Loucy (cell line): ENCODE data around the gene LIN28A.

ENCODE experiments used
- H2AFZ ChIP-seq: fragments of 200-600 bp; sonication (generic); 2 replicates; pipeline ENCODE4 v1.6.0; 2016; ENCODE audit warnings: antibody characterized with exemption, mild to moderate bottlenecking, low read length, moderate library complexity
- H3F3A ChIP-seq: fragments of 200-600 bp; 2 replicates; pipeline ENCODE4 v1.6.0; 2016; ENCODE audit warnings: antibody characterized with exemption, low read depth, mild to moderate bottlenecking
- H3K27me3 ChIP-seq: fragments of 200-600 bp; sonication (generic); 2 replicates; pipeline ENCODE4 v1.6.1; 2014; ENCODE audit warnings: low read length, mild to moderate bottlenecking; ENCODE audit not compliant: insufficient read depth, poor library complexity, severe bottlenecking
- H3K36me3 ChIP-seq: fragments of 200-600 bp; sonication (generic); 2 replicates; pipeline ENCODE4 v1.6.1; 2016; ENCODE audit warnings: low read length; ENCODE audit not compliant: insufficient read depth
- H3K4me1 ChIP-seq: fragments of 200-600 bp; sonication (generic); 2 replicates; pipeline ENCODE4 v1.5.1; 2014; ENCODE audit warnings: low read length, mild to moderate bottlenecking; ENCODE audit not compliant: insufficient read depth, poor library complexity, severe bottlenecking
- H3K4me2 ChIP-seq: fragments of 200-600 bp; sonication (generic); 2 replicates; pipeline ENCODE4 v1.6.0; 2014; ENCODE audit warnings: antibody characterized with exemption, low read length, low read depth, mild to moderate bottlenecking; ENCODE audit not compliant: poor library complexity, severe bottlenecking
- H3K4me3 ChIP-seq: fragments of 200-600 bp; sonication (generic); 2 replicates; pipeline ENCODE4 v1.5.1; 2014; ENCODE audit warnings: low read length, mild to moderate bottlenecking, mixed read lengths; ENCODE audit not compliant: poor library complexity, severe bottlenecking
- H3K79me2 ChIP-seq: fragments of 200-600 bp; sonication (generic); 2 replicates; pipeline ENCODE4 v1.6.1; 2014; ENCODE audit warnings: low read length; ENCODE audit not compliant: insufficient read depth
- H3K9ac ChIP-seq: fragments of 200-600 bp; sonication (generic); 2 replicates; pipeline ENCODE4 v1.6.0; 2014; ENCODE audit warnings: mild to moderate bottlenecking, low read depth, low read length, moderate library complexity; ENCODE audit not compliant: poor library complexity, severe bottlenecking
- H3K9me2 ChIP-seq: fragments of 200-600 bp; sonication (generic); replicated peaks from 2 replicates; pipeline ENCODE4 v1.6.1; 2016; ENCODE audit warnings: low read depth, low read length, mixed read lengths
- H3K9me3 ChIP-seq: fragments of 200-600 bp; sonication (generic); 2 replicates; pipeline ENCODE4 v1.6.1; 2014; ENCODE audit warnings: mild to moderate bottlenecking, antibody characterized with exemption, low read length, low read depth; ENCODE audit not compliant: insufficient read depth
- H4K20me1 ChIP-seq: fragments of 200-600 bp; sonication (generic); 2 replicates; pipeline ENCODE4 v1.6.0; 2014; ENCODE audit warnings: antibody characterized with exemption, low read length, mild to moderate bottlenecking; ENCODE audit not compliant: insufficient read depth, poor library complexity, severe bottlenecking
- EZH2phosphoT487 ChIP-seq: fragments of 200-600 bp; IDR thresholded peaks from 2 replicates; pipeline ENCODE4 v1.6.1; 2018; ENCODE audit warnings: antibody characterized with exemption, mild to moderate bottlenecking, moderate library complexity, borderline replicate concordance
- TF ChIP-seq, protein P1 (sequence below): fragments of 200-600 bp; sonication (generic); conservative IDR thresholded peaks from 2 replicates; pipeline ENCODE4 v1.5.1; 2014; ENCODE audit warnings: mild to moderate bottlenecking, antibody characterized with exemption, low read length

The LIN28A gene

GRCh38 chr1:26470878-26471497, 60.4 kb downstream of the LIN28A start:
- peak overlapping the region; percentile 92 for H3K4me3 ChIP-seq
- H3F3A ChIP-seq = peaks cover 4% of the 10 kb centered on the region; the same call in 1 of the 2 replicates
- peaks cover 55% of the 10 kb centered on the region for H3K36me3 ChIP-seq
- H3K9me2 ChIP-seq = no peaks in the 10 kb centered on the region
- peak overlapping the region; percentile 91 for H3K4me2 ChIP-seq
- peaks cover 36% of the 10 kb centered on the region for H3K4me1 ChIP-seq
- TF ChIP-seq, protein P1, sequence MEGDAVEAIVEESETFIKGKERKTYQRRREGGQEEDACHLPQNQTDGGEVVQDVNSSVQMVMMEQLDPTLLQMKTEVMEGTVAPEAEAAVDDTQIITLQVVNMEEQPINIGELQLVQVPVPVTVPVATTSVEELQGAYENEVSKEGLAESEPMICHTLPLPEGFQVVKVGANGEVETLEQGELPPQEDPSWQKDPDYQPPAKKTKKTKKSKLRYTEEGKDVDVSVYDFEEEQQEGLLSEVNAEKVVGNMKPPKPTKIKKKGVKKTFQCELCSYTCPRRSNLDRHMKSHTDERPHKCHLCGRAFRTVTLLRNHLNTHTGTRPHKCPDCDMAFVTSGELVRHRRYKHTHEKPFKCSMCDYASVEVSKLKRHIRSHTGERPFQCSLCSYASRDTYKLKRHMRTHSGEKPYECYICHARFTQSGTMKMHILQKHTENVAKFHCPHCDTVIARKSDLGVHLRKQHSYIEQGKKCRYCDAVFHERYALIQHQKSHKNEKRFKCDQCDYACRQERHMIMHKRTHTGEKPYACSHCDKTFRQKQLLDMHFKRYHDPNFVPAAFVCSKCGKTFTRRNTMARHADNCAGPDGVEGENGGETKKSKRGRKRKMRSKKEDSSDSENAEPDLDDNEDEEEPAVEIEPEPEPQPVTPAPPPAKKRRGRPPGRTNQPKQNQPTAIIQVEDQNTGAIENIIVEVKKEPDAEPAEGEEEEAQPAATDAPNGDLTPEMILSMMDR = no peak
- TF ChIP-seq EZH2phosphoT487 = no peak
- H3K27me3 ChIP-seq = peaks cover 4% of the 10 kb centered on the region
- H3K9ac ChIP-seq = peak overlapping the region; percentile 100
- no peaks in the 10 kb centered on the region for H3K9me3 ChIP-seq
- no peak overlapping the region for H2AFZ ChIP-seq
- H3K79me2 ChIP-seq = peaks cover 41% of the 10 kb centered on the region
- H4K20me1 ChIP-seq = peaks cover 28% of the 10 kb centered on the region

DNA sequence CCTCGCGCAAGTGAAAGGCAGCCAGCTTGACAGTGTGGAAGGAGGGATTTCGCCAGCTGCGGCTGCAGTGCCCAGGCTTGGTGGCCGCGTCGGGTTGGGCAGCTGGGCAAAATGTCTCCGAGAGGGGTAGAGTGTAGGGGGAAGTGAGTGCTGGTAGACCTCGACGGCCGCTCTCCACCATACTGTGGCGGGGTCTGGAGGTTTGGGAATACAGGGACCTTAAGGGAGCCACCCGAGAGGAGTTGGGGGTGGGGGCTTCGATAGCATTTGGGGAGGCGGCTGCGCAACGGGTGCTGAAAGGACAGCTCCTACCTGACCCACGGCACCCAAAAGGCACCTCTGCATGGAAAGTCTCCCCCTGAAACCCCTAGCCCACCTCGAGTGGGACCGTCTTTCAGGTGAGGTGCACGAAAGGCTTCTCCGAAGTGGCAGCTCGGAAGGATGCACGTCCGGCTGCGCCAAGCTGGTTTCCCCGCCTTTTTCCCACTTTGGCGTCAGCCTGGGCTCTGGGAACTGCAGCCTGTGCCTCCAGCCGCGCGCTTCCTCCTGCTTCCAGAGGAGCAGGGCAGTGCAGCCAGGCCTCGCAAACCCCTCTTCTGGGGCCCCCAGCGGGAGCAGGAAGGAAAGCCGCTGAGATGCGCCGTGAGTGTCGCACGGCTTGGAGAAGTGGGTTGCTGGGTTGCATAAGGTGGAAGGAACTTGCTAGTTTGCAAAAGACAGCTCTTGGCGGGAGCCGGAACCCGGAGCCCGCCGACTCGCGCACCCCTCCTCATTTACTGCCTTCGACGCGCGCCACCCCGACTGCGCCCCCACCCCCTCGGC, 61.1 kb downstream of the LIN28A start:
- Histone ChIP-seq H3K27me3 (peaks cover 4% of the 10 kb centered on the region), H3K9me2 (no peaks in the 10 kb centered on the region), H3K9ac (peak overlapping the region; percentile 100), H3K4me3 (peak overlapping the region; percentile 92), H3K79me2 (peaks cover 49% of the 10 kb centered on the region), H3K4me1 (peaks cover 36% of the 10 kb centered on the region), H3K9me3 (no peaks in the 10 kb centered on the region), H2AFZ (0 out of 2 replicates have a peak overlapping the region, but pooled peaks have one; percentile 13), H3K4me2 (peak overlapping the region; percentile 91), H4K20me1 (peaks cover 35% of the 10 kb centered on the region), H3K36me3 (peaks cover 55% of the 10 kb centered on the region), H3F3A (peaks cover 12% of the 10 kb centered on the region)
- TF ChIP-seq, protein P1 = no peak
- no peak for TF ChIP-seq EZH2phosphoT487

- Histone ChIP-seq H3F3A (peaks cover 19% of the 10 kb centered on the region), H3K79me2 (peaks cover 53% of the 10 kb centered on the region), H3K9me3 (no peaks in the 10 kb centered on the region), H3K36me3 (peaks cover 54% of the 10 kb centered on the region), H3K9ac (peak within 1 kb of the TSS; percentile 100), H3K27me3 (peaks cover 4% of the 10 kb centered on the region), H3K4me1 (peaks cover 36% of the 10 kb centered on the region), H3K9me2 (no peaks in the 10 kb centered on the region), H3K4me3 (peak within 1 kb of the TSS; percentile 92), H2AFZ (peak within 1 kb of the TSS; percentile 81), H4K20me1 (peaks cover 39% of the 10 kb centered on the region), H3K4me2 (peak within 1 kb of the TSS; percentile 92)
- TF ChIP-seq, protein P1 = no peak
- TF ChIP-seq EZH2phosphoT487 = no peak
Measured at GRCh38 chr1:26472320-26472900, 61.8 kb downstream of the LIN28A start, which contains the start of gene HMGN2. Gene HMGN2 (plus strand): TSS chr1:26472440. CDS start chr1:26472613, 173 bp downstream.
